Subcutaneous adipose tissue (tissue), 4 donors: Measurements from ENCODE around the gene SORCS3. TPM values are rescaled to one million over a fixed set of nuclear protein-coding genes. Genes with fewer than 3 reads are reported as not detected.

Experiments used
- CTCF ChIP-seq: fragments of 450-650 bp; IDR thresholded peaks from one replicate; pipeline ENCODE4 v1.5.1; 2016; ENCODE audit warnings: low read depth, mild to moderate bottlenecking, control low read depth, antibody characterized with exemption, moderate library complexity
- total RNA-seq, 4 donors: library from RNA; depleted of rRNA; stranded (reverse); fragments of >200 nt; gene quantifications; one replicate each; pipeline ENCODE4 v1.1.0, GENCODE V29; 2016

The SORCS3 gene
- total RNA-seq, 4 donors from 2014 or later = not detected

DNA sequence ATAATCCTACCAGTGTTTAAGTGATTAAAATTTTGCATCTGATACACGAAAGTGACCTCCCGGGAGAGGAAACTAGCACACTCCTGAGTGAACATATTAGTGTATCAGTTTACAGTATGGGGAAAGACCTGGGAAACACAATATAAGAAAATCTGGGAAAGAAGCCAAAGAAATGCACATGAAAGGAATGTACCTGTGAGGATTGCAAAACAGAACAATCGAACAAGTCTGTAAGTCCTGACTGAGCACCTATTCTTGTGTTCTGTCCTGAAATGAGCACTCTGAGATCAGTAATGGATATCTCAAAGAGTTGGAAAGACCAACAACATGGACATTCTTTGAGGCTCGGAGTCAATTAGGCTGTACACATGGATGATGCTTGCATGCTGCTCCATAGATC is 554.7 kb downstream of the SORCS3 start:
- TF ChIP-seq CTCF = no peak

DNA sequence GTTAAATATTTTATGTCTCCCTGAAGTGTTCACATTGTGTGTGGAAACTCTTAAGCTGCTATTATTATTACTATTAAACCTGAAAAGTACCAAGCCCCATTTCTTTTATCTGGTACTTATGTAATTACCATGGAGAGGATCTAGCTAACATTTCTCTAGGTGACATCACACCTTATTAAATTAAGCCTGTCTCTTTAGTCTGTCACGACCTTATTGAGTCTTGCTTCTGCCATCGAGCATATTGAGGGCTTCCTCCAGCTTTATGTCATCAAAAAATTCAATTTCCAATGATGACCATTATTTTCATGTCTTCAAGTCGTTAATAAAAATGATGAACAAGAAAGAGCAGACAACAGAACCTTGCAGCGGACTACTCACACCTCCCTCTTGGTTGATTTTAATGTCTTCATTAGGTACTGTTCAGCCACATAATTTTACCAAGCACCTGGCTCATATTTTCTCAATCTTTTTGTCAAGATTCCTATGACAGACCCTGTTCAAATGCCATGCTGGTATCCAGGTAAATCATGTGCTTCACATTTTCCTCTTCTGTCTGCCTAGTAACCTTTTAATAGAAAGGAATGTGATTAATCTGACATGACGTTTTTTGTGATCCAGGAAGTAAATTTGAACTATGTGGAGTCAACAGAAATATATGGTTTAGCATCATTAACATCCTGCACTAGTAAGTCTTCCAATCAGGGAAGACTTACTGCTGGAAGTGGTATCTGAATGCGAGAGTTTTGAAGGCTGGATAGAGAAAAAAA is 556.7 kb downstream of the SORCS3 start:
- no peak for TF ChIP-seq CTCF

GRCh38 chr10:105206616-105207015 is 565.5 kb downstream of the SORCS3 start:
- TF ChIP-seq CTCF = no peak

GRCh38 chr10:105207476-105207995 is 566.4 kb downstream of the SORCS3 start:
- no peak for TF ChIP-seq CTCF

GRCh38 chr10:105210546-105210945 is 569.5 kb downstream of the SORCS3 start:
- no peak for TF ChIP-seq CTCF

DNA sequence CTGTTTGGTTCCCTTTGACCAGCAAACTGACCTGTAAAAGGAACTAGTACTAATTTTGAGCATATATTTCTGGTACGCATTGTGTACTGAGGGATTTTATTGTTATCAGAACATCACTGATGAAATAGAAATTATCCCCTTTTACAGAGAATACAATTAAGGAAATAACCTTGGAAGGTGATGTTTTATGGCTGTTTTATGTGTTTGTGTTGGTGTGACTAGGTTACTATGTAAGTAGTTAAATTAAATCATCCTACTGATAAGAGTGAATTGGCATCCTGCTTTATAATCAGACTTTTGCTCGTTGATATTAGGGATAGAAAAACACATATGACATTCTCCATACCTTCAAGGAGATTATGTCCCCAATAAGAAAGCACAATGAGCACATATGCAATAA is 596.6 kb downstream of the SORCS3 start:
- TF ChIP-seq CTCF = no peak

DNA sequence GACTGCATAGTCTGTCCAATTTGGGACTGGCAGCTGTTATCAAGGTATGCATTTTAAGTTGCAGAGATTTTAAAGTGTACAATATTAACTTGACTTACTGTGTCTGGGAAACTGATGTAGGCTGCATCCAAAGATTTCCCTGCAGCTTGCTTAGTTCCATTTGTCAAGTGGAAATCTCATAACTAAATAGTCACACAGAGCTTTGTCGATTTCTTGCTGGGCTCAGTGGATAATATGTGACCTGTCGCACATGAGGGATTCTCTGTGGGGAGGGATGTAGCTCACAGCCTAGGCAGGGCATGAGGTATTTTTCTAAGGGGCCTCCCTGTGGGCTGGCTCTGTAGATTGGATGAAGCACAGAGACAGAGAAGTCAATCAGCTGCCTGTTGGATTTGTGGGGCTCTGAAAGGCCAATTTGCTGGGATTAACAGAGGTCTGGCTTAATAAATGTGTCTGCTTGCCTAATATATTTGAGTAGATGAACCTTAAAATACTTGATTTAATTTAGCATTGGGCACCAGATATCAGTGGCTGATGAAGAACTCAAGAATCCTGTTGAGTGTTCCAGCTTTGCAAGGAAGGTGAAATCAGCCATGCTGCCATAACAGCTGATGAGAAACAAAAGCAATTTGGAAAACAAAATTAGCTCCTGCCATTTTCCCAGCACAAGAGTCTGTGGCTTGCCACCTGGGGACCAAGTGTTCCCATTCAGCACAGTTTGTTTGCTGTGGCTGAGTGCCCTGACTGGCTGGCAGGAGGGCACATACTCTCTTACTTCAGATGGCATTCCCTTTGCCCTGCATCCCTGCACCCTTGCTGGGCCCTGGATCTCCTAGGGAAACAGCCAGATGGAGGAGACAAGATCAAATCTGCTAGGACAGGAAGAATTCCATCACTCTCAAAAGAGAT is 598.5 kb downstream of the SORCS3 start:
- no peak for TF ChIP-seq CTCF
